GM19043 (cell line): Measurements from ENCODE around the gene MLIP.
A peak's percentile ranks its signal among the peaks of the same experiment; 100 is the strongest.

ENCODE experiments used
- ATAC-seq: cut with Tn5 transposase; IDR thresholded peaks from one replicate; pipeline ENCODE4 v1.9.1; 2021; ENCODE audit warnings: low read depth; ENCODE audit not compliant: unreplicated experiment

Gene MLIP

GRCh38 chr6:54094786-54095185 is 16.5 kb upstream of the MLIP start:
- ATAC-seq = no peak

DNA sequence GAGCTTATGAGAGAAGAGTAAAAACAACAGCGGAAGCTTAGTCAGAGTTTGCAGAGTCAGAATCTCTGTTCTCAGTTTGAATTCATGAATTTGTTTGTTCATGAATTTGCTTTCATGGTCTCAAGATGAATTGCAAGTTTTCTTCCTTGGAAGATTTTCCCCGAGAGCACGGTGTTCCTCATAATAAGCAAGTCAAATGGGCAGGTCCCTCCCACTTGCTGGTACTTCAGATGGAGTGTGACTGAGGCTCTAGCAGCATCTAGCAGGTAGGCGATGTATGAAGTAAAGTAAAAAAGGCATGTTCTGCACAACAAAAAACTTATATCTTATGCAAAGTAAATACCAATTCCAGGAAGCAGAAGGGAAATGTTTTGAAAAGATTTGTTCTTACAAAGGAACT is 15.5 kb upstream of the MLIP start:
- ATAC-seq = no peak

- no peak for ATAC-seq
These were observed 14.4 kb upstream of the MLIP start for GRCh38 chr6:54096811-54097210.

DNA sequence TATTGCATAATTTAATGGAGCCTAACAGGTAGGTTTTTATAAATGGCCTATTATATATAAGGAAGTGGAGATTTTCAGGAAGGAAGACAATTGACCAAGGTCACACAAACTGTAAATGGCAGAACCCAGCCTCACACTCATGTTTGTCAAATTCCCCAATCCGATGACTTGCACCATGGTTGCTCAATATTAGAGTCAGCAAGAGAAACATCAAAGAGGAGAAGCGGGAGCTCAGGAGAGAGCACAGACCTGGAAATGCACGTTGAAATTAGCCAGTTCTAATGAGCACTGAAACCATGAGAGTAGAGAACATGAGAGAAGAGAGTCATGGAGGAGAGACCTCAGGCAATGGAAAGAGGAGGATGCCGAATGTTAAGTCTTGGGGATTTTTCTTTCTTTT is 13.5 kb upstream of the MLIP start:
- no peak for ATAC-seq

GRCh38 chr6:54098450-54099044 is 12.7 kb upstream of the MLIP start:
- no peak for ATAC-seq

DNA sequence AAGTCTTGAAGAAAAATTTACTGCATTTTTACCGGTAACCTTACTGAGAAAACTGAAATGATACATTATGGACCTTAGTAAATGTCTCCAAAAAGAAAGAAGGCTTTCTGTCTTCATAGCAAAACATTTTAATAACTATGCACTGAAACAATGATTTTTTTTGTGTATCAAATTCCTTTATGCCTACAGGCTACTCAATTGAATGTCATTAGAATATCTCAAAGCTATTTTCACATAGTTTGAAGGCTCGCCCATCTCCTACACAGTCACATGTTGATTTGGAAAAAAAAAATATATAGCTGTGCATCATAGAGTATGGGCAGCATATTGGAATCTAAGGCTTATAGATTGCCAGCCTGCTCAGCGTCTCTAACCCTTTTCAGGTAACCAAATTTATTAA is 12.0 kb upstream of the MLIP start:
- ATAC-seq = no peak

DNA sequence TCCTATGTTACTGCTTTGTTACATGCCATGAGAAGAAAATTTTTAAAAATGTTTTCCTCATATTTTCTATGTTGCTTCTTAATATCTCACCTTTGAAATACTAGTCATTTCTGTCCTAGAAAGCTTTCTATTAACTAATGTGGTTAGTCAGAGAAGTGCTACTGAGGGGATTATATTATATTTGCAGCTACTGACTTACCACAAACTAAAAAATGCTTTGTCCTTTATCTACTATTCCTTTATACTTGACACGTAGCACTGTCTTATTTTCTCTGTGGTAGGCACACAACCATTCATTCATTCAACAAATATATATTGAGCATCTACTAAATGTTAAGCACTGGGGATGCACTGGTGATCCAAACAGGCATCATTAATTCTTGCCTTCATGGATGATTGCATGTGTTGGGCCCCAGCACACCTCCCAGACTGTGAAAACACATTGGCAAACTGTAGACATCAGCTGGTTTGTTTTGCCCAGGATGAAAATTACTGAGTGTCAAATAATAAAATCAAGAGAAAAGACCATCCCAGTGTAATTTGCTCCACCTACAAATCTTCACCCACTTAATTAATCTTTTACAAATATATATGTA is 10.7 kb upstream of the MLIP start:
- ATAC-seq = peak; percentile 83

GRCh38 chr6:54102238-54102637 is 9.0 kb upstream of the MLIP start:
- no peak for ATAC-seq

GRCh38 chr6:54103497-54103896 is 7.7 kb upstream of the MLIP start:
- no peak for ATAC-seq

DNA sequence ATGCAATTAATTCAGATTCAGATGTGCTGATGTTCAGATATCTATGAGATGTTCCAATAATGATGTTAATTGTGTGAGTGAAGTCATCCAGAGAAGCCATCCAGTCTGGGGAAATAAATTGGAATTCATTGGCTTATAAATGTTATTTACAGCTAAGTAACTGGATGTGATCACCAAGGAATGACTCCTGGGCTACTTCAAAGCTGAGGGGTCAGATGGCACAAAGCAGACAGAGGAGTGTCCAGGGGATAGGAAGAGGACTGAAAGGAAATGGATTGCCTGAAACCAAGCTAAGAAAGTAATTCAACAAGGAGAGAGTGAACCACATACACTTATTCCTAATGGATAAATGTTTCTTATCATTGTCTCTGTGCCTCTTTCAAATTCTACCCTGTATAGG is 4.5 kb upstream of the MLIP start:
- ATAC-seq = no peak

- no peak for ATAC-seq
These were observed 3.7 kb upstream of the MLIP start for GRCh38 chr6:54107470-54108090.

GRCh38 chr6:54108271-54108670 is 3.0 kb upstream of the MLIP start:
- no peak for ATAC-seq

DNA sequence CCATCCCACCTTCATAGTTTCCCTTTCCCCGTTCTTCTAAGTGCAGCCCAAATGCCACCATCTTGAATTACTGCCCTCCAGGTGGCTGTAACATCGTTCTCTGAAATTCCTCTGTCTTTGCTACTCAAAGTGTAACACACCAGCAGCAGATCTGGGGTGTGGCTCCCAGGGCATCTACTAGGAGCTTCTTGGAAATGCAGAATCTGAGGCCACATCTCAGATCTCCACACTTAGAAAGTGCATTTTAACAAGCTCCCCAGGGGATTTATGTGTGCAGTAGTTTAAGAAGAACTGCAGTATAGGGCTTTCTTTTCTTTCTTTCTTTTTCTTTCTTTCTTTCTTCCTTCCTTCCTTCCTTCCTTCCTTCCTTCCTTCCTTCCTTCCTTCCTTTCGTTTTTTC is 1.7 kb upstream of the MLIP start:
- ATAC-seq = no peak

- no peak for ATAC-seq
These were observed 958 bp downstream of the MLIP start for GRCh38 chr6:54112151-54112650.

DNA sequence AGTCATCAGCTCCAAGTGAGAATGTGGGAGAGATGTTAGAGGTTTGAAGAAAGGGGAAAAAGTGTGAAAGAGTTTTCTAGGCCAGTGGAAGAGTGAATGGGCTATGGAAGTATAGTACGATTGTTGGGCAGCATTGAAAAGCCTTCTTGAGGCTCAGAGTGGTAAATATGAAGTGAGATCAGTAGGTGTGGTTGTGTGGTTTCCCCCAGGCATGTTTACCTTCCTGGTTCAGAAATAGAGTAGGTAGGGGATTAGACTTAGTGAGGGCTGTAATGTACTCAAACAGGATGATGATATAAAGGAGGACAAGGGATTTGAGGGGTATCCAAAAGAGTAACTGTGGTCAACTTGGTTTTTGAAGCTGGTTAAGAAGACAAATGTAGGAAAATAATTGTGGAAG is 3.7 kb downstream of the MLIP start:
- ATAC-seq = no peak

GRCh38 chr6:54115966-54116365 is 4.7 kb downstream of the MLIP start:
- ATAC-seq = no peak

DNA sequence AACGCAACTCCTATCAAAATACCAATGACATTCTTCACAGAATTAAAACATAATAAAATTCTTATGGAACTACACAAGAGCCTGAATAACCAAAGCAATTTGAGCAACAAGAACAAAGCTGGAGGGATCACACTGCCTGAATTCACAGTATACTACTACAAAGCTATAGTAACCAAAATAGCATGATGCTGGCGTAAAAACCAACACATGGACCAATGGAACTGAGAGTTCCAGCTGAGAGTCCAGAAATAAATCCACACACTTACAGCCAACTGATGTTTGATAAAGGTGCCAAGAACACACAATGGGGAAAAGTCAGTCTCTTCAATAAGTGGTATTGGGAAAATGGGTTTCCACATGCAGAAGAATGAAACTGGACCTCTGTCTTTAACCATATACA is 6.9 kb downstream of the MLIP start:
- ATAC-seq = no peak

- ATAC-seq = no peak
These were observed 14.2 kb downstream of the MLIP start for GRCh38 chr6:54125493-54125892.

- ATAC-seq = no peak
These were observed 18.9 kb downstream of the MLIP start for GRCh38 chr6:54130179-54130578.

DNA sequence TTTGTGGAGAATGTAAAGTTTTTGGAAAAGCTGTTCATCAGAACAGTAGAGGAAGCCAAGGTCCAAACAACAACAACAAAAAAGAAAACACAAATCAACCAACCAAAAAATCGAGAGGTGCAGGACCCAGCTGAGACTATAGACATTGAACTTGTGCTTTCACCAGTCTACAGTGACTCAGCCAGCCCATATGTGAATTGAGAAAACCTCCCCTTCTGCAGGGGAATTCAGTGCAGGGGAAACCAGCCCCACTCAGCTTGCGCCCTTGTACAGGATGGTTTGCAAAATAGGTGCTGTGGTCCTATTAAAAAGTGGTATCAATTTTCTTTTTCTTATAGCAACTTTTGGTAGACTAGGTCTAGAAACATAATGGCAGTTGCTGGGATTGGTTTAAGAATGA is 21.3 kb downstream of the MLIP start:
- no peak for ATAC-seq

- no peak for ATAC-seq
These were observed 21.9 kb downstream of the MLIP start for GRCh38 chr6:54133186-54133585.

GRCh38 chr6:54134935-54135334 is 23.7 kb downstream of the MLIP start:
- ATAC-seq = no peak
